H9 (cell line): ENCODE results near the gene USP28. TPM values are rescaled to one million over a fixed set of nuclear protein-coding genes. Genes with fewer than 3 reads are reported as not detected.
A peak's percentile ranks its signal among the peaks of the same experiment; 100 is the strongest.

ENCODE experiments used
- DNase-seq: peaks from one replicate; pipeline ENCODE4 v3.0.0-alpha.2; 2017
- H2AFZ ChIP-seq: one replicate; pipeline ENCODE4 v1.6.1; 2013; ENCODE audit warnings: mild to moderate bottlenecking, low read length, control low read depth, moderate library complexity
- H2AK5ac ChIP-seq: 2 replicates; pipeline ENCODE4 v1.6.1; 2013; ENCODE audit warnings: low read length, control low read depth, mixed read lengths; ENCODE audit not compliant: insufficient read length
- H2BK120ac ChIP-seq: one replicate; pipeline ENCODE4 v1.6.1; 2013; ENCODE audit warnings: low read depth, mild to moderate bottlenecking, low read length, control low read depth, inconsistent platforms; ENCODE audit not compliant: poor library complexity, severe bottlenecking
- H2BK12ac ChIP-seq: 2 replicates; pipeline ENCODE4 v1.6.1; 2013; ENCODE audit warnings: low read length, control low read depth, mixed read lengths, low read depth; ENCODE audit not compliant: insufficient read length
- H2BK15ac ChIP-seq: 2 replicates; pipeline ENCODE4 v1.6.1; 2013; ENCODE audit warnings: low read depth, low read length, control low read depth
- H2BK20ac ChIP-seq: one replicate; pipeline ENCODE4 v1.6.1; 2013; ENCODE audit warnings: low read depth, mild to moderate bottlenecking, low read length, control low read depth, inconsistent platforms; ENCODE audit not compliant: poor library complexity, severe bottlenecking
- H2BK5ac ChIP-seq: 2 replicates; pipeline ENCODE4 v1.6.1; 2013; ENCODE audit warnings: low read length, control low read depth, mixed read lengths; ENCODE audit not compliant: insufficient read length
- H3K14ac ChIP-seq: 2 replicates; pipeline ENCODE4 v1.6.1; 2013; ENCODE audit warnings: low read length, control low read depth; ENCODE audit not compliant: insufficient read depth
- H3K18ac ChIP-seq: 2 replicates; pipeline ENCODE4 v1.6.1; 2013; ENCODE audit warnings: low read depth, mild to moderate bottlenecking, mixed read lengths, low read length, control low read depth; ENCODE audit not compliant: insufficient read length
- H3K23ac ChIP-seq: 2 replicates; pipeline ENCODE4 v1.6.1; 2013; ENCODE audit warnings: low read length, control low read depth, mixed read lengths, low read depth; ENCODE audit not compliant: insufficient read length
- H3K23me2 ChIP-seq: 2 replicates; pipeline ENCODE4 v1.6.1; 2013; ENCODE audit warnings: low read depth, mild to moderate bottlenecking, mixed read lengths, low read length, control low read depth; ENCODE audit not compliant: insufficient read length, poor library complexity, severe bottlenecking
- H3K27ac ChIP-seq: 2 replicates; pipeline ENCODE4 v1.5.1; 2013; ENCODE audit warnings: low read length, control low read depth, mixed read lengths, low read depth; ENCODE audit not compliant: insufficient read length
- H3K27me3 ChIP-seq: 2 replicates; pipeline ENCODE4 v1.6.1; 2013; ENCODE audit warnings: low read length, control low read depth, inconsistent platforms; ENCODE audit not compliant: insufficient read depth
- H3K4ac ChIP-seq: 2 replicates; pipeline ENCODE4 v1.6.1; 2013; ENCODE audit warnings: low read depth, mild to moderate bottlenecking, control low read depth, inconsistent platforms, low read length, moderate library complexity
- H3K4me1 ChIP-seq: 2 replicates; pipeline ENCODE4 v1.6.1; 2013; ENCODE audit warnings: low read length, control low read depth, inconsistent platforms; ENCODE audit not compliant: insufficient read depth
- H3K4me2 ChIP-seq: 2 replicates; pipeline ENCODE4 v1.6.1; 2013; ENCODE audit warnings: low read length, control low read depth, mixed read lengths; ENCODE audit not compliant: insufficient read length, insufficient read depth
- H3K56ac ChIP-seq: 2 replicates; pipeline ENCODE4 v1.6.1; 2013; ENCODE audit warnings: low read depth, mild to moderate bottlenecking, mixed read lengths, low read length, control low read depth; ENCODE audit not compliant: insufficient read length
- H3K79me1 ChIP-seq: 2 replicates; pipeline ENCODE4 v1.6.1; 2013; ENCODE audit warnings: low read depth, mild to moderate bottlenecking, moderate library complexity, low read length, control low read depth, inconsistent platforms; ENCODE audit not compliant: insufficient read depth, poor library complexity, severe bottlenecking
- H3K79me2 ChIP-seq: 2 replicates; pipeline ENCODE4 v1.6.1; 2013; ENCODE audit warnings: low read length, control low read depth, inconsistent platforms; ENCODE audit not compliant: insufficient read depth
- H3K9ac ChIP-seq: 2 replicates; pipeline ENCODE4 v1.6.1; 2013; ENCODE audit warnings: low read length, control low read depth, mixed read lengths; ENCODE audit not compliant: insufficient read length; ENCODE audit errors: extremely low read depth
- H3K9me3 ChIP-seq: one replicate; pipeline ENCODE4 v1.6.1; 2013; ENCODE audit warnings: low read depth, low read length, inconsistent platforms; ENCODE audit not compliant: control insufficient read depth
- H3T11ph ChIP-seq: one replicate; pipeline ENCODE4 v1.6.1; 2013; ENCODE audit warnings: mild to moderate bottlenecking, low read length, control low read depth, inconsistent platforms
- H4K20me1 ChIP-seq: one replicate; pipeline ENCODE4 v1.6.1; 2013; ENCODE audit not compliant: control insufficient read depth, insufficient read length, insufficient read depth
- H4K5ac ChIP-seq: 2 replicates; pipeline ENCODE4 v1.6.1; 2013; ENCODE audit warnings: low read depth, mild to moderate bottlenecking, mixed read lengths, low read length, control low read depth; ENCODE audit not compliant: insufficient read length
- H4K8ac ChIP-seq: replicated peaks from 2 replicates; pipeline ENCODE4 v1.6.1; 2013; ENCODE audit warnings: low read length, control low read depth, mixed read lengths, low read depth; ENCODE audit not compliant: insufficient read length
- H4K91ac ChIP-seq: 2 replicates; pipeline ENCODE4 v1.6.1; 2013; ENCODE audit warnings: low read depth, mild to moderate bottlenecking, moderate library complexity, mixed read lengths, low read length, control low read depth; ENCODE audit not compliant: insufficient read length
- H3K27ac Mint-ChIP-seq, 3 experiments: 2 replicates in 2 of 3; 3 replicates in 1 of 3; pipeline ENCODE4 v1.8.0; 2020 to 2021; ENCODE audit warnings: mixed read lengths in 3 of 3, mild to moderate bottlenecking in 1 of 3, moderate library complexity in 1 of 3
- H3K27me3 Mint-ChIP-seq: 2 replicates; pipeline ENCODE4 v1.8.0; 2021; ENCODE audit warnings: low read depth, mild to moderate bottlenecking, moderate library complexity, mixed read lengths
- H3K36me3 Mint-ChIP-seq, 3 experiments: 2 replicates in 2 of 3; 3 replicates in 1 of 3; pipeline ENCODE4 v1.8.0; 2020 to 2021; ENCODE audit warnings: low read depth in 3 of 3, mixed read lengths in 3 of 3; ENCODE audit not compliant: insufficient read depth in 1 of 3
- H3K4me1 Mint-ChIP-seq, 2 experiments: 2 replicates each; pipeline ENCODE4 v1.8.0; 2020; ENCODE audit warnings: mixed read lengths in 2 of 2
- H3K4me3 Mint-ChIP-seq, 2 experiments: 2 replicates in 1 of 2; 3 replicates in 1 of 2; pipeline ENCODE4 v1.8.0; 2020 to 2021; ENCODE audit warnings: mild to moderate bottlenecking in 2 of 2, mixed read lengths in 2 of 2, moderate library complexity in 1 of 2
- H3K9me3 Mint-ChIP-seq, 2 experiments: 2 replicates in 1 of 2; 3 replicates in 1 of 2; pipeline ENCODE4 v1.8.0; 2020; ENCODE audit warnings: mild to moderate bottlenecking in 2 of 2, mixed read lengths in 2 of 2, moderate library complexity in 1 of 2
- CTCF ChIP-seq: fragments of 200-600 bp; sonication (generic); conservative IDR thresholded peaks from 3 replicates; pipeline ENCODE4 v1.8.0; 2021; ENCODE audit warnings: antibody characterized with exemption, mild to moderate bottlenecking
- WGBS: extraction: QIAGEN DNeasy Blood & Tissue Kit; methylation state at CpG from one replicate; pipeline ENCODE4 v1.1.7; 2013; ENCODE audit warnings: missing lambda C conversion rate, low lambda C conversion rate, mixed read lengths; ENCODE audit not compliant: insufficient read length; ENCODE audit errors: extremely low coverage; 5-methylcytosine and 5-hydroxymethylcytosine counted together
- total RNA-seq: library from RNA; stranded (reverse); gene quantifications from 2 replicates; pipeline ENCODE4 v1.2.1, GENCODE V29; 2021

USP28 gene
- total RNA-seq, 1 experiment from 2014 or later, result 107 TPM

- no peak overlapping the region for H3K27ac ChIP-seq
- no CpG with 5 or more reads among the region's 4 CpGs for WGBS
- peak; percentile 78 for TF ChIP-seq CTCF
- no peaks in the 10 kb centered on the region for H3K23me2 ChIP-seq
- H3K79me1 ChIP-seq, result no peaks in the 10 kb centered on the region
- no peaks in the 10 kb centered on the region for H3K79me2 ChIP-seq
- H3K18ac ChIP-seq, result no peak overlapping the region
- Mint-ChIP-seq H3K27me3 (no peaks in the 10 kb centered on the region; the same call in none of the 2 replicates), H3K4me3 (no peak overlapping the region), H3K4me1 (peaks cover 16% of the 10 kb centered on the region in 2 experiments), H3K27ac (no peak overlapping the region), H3K36me3 (no peaks in the 10 kb centered on the region), H3K9me3 (no peaks in the 10 kb centered on the region)
- no peak overlapping the region for H3K56ac ChIP-seq
- no peaks in the 10 kb centered on the region for H3K27me3 ChIP-seq
- no peak overlapping the region for H2BK5ac ChIP-seq
- H3K9ac ChIP-seq, result no peak overlapping the region
- no peak overlapping the region for H2BK120ac ChIP-seq
- no peak overlapping the region for H4K5ac ChIP-seq
- H2AFZ ChIP-seq, result no peak overlapping the region
- H3K9me3 ChIP-seq, result no peaks in the 10 kb centered on the region
- H3K23ac ChIP-seq, result no peak overlapping the region
- H4K91ac ChIP-seq, result no peak overlapping the region
- no peak overlapping the region for H3K14ac ChIP-seq
- no peak overlapping the region for H3K4ac ChIP-seq
- no peak overlapping the region for H2AK5ac ChIP-seq
- H2BK20ac ChIP-seq, result no peak overlapping the region
- H4K8ac ChIP-seq, result no peak overlapping the region
- H4K20me1 ChIP-seq, result peaks cover 2% of the 10 kb centered on the region
- DNase-seq, result peak; percentile 61
- H2BK12ac ChIP-seq, result no peak overlapping the region
- H2BK15ac ChIP-seq, result no peak overlapping the region
- peaks cover 3% of the 10 kb centered on the region; the same call in 1 of the 2 replicates for H3K4me1 ChIP-seq
- no peak overlapping the region for H3K4me2 ChIP-seq
- H3T11ph ChIP-seq, result no peak overlapping the region
Observed at GRCh38 chr11:113906038-113906437, 30.7 kb upstream of the USP28 start.
